GM06990 (cell line): ENCODE results near the gene SORCS3.

ENCODE experiments used
- DNase-seq: peaks from one replicate; pipeline ENCODE4 v3.0.0-alpha.2; 2011; ENCODE audit not compliant: insufficient read length; ENCODE audit errors: extremely low read depth
- H3K27me3 ChIP-seq: replicated peaks from 2 replicates; pipeline ENCODE4 v1.6.0; 2011; ENCODE audit warnings: low read length; ENCODE audit not compliant: control insufficient read depth, insufficient read depth
- H3K36me3 ChIP-seq: 2 replicates; pipeline ENCODE4 v1.5.1; 2011; ENCODE audit warnings: low read length; ENCODE audit not compliant: control insufficient read depth, insufficient read depth
- H3K4me3 ChIP-seq: replicated peaks from 2 replicates; pipeline ENCODE4 v1.5.1; 2011; ENCODE audit warnings: low read depth, mild to moderate bottlenecking, control low read depth, low read length
- TF ChIP-seq, protein P1 (sequence below): IDR thresholded peaks from 2 replicates; pipeline ENCODE4 v1.5.1; 2011; ENCODE audit warnings: low read length, control low read depth, mild to moderate bottlenecking, inconsistent platforms; ENCODE audit not compliant: insufficient read depth, poor library complexity, severe bottlenecking

Gene SORCS3

DNA sequence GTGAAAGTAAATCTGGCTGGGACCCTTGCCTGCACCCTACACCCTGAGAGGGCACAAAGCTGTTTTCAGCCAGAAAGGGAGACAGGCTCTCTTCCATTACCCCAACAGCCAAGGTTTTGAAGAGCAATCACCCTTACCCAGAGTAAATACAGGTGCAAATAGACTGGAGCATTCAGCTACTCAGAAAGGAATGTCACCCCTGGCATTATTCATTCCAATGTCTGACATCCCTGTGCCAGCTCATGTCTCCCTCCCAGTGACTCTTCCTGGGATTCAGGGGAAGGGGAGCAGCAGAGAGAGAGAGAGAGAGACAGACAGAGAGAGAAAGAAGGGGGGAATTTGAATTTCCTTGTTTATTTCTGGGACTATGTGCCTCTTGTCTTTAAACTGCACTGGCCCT lies 611.8 kb downstream of the SORCS3 start:
- TF ChIP-seq, protein P1, sequence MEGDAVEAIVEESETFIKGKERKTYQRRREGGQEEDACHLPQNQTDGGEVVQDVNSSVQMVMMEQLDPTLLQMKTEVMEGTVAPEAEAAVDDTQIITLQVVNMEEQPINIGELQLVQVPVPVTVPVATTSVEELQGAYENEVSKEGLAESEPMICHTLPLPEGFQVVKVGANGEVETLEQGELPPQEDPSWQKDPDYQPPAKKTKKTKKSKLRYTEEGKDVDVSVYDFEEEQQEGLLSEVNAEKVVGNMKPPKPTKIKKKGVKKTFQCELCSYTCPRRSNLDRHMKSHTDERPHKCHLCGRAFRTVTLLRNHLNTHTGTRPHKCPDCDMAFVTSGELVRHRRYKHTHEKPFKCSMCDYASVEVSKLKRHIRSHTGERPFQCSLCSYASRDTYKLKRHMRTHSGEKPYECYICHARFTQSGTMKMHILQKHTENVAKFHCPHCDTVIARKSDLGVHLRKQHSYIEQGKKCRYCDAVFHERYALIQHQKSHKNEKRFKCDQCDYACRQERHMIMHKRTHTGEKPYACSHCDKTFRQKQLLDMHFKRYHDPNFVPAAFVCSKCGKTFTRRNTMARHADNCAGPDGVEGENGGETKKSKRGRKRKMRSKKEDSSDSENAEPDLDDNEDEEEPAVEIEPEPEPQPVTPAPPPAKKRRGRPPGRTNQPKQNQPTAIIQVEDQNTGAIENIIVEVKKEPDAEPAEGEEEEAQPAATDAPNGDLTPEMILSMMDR: no peak
- no peak for DNase-seq
- Histone ChIP-seq H3K27me3 (no peaks in the 10 kb centered on the region), H3K4me3 (no peak overlapping the region), H3K36me3 (no peaks in the 10 kb centered on the region)

DNA sequence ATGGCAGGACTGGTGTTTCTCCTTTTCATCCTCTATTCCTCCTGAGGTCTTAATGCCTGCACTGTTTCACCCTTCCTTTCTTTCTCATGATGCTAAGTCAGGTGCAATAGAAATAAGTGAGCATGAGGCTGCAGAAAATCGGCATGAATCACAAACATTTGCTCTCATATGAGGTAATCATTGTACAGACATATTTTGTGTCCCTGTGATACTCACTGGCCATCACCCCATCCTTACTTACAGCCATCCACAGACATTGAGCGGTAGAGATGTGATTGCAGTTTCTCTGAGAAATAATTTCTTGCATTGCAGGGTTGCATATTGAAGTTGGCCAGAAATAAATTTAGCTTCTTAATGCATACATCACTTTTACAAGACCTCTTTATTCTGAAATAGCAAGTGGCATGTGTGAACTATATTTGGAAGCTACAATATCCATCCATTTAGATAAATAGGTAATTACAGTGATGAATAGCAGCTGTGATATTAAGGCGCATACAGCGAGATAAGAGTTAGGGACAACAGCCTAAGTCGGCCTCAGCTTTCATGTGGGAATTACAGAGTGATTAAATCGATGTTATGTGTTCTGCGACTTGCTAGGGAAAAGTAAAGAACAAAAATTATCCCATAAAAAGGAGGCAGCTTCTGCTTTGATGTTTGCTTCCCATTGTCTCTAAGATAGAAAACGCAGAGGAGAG lies 612.6 kb downstream of the SORCS3 start:
- TF ChIP-seq, protein P1: no peak
- Histone ChIP-seq H3K36me3 (no peaks in the 10 kb centered on the region), H3K4me3 (no peak overlapping the region), H3K27me3 (no peaks in the 10 kb centered on the region)
- DNase-seq: no peak

DNA sequence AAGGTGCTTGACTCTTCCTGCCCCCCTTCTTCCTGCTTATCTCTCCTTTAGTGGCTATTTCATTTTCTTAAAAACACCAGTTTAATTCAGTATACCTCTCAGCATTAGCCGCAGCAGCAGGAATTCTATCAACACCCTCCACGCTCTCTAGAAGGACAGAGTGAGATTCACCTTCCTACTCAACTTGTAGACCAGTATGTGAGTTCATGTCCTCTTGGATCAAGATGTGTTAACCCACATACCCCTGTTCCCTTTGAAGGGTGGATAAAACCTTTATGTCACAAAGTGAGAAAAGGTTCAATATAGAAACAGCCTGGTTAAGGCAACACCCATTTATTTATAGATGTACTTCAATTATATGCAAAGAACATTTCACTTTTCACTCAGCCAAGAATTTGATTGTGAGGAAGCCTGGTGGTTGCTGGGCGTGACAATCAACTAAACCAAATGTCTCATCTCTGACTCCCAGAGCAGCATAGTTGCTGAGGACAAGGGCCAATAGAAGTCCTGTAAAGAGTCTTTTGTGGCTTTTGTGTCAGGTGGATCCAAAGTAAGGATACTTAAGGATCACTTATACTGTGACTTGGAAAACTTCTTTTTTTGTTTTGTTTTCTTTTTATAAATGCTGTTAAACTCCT lies 617.1 kb downstream of the SORCS3 start:
- H3K4me3 ChIP-seq: no peak overlapping the region
- DNase-seq: no peak
- TF ChIP-seq, protein P1: no peak
- no peaks in the 10 kb centered on the region for H3K27me3 ChIP-seq
- H3K36me3 ChIP-seq: no peaks in the 10 kb centered on the region

DNA sequence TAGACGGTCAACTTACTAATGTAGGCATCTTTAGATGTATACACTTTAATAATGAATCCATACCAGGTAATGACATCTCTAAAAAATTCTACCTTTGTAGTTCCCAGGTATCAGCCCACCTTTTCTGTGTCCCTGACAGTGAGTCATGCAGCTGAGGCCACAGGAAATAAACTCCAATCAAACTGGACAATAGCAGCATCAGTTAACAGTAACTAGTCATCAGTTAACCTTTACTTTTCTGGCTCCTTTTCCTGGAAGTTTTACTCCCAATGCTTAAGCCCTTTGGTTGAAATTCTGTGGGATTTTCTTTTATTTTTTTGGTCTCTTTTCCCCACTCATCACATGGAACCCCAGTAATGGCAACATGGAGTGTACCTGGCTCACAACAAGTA lies 617.6 kb downstream of the SORCS3 start:
- Histone ChIP-seq H3K36me3 (no peaks in the 10 kb centered on the region), H3K4me3 (no peak overlapping the region), H3K27me3 (no peaks in the 10 kb centered on the region)
- DNase-seq: no peak
- TF ChIP-seq, protein P1: no peak

DNA sequence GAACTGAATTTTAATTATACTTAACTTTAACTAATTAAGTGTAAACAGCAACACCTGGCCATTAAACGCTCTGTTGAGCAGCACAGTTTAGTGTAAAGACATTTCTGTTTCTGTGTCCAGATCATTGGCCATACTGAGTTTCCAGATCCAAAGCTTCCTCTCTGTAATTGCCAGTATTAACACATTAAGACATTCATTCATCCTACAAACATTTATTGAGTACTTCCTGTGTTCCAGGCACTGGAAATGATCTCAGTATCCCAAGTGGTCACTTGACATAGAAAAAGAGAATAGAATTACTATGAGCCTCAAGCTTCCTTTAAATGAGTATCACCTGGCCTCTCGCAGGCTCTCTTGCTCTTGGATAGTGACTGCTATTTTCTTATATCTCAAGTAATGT lies 618.1 kb downstream of the SORCS3 start:
- Histone ChIP-seq H3K27me3 (no peaks in the 10 kb centered on the region), H3K4me3 (no peak overlapping the region), H3K36me3 (no peaks in the 10 kb centered on the region)
- DNase-seq: no peak
- TF ChIP-seq, protein P1: no peak
